Tibial nerve (tissue), 4 donors: Measurements from ENCODE around the gene FOXQ1. TPM values are rescaled to one million over a fixed set of nuclear protein-coding genes. Genes with fewer than 3 reads are reported as not detected.

ENCODE experiments used
- DNase-seq, 2 donors: peaks; one replicate each; pipeline ENCODE4 v3.0.0-alpha.2; 2019; ENCODE audit warnings: low spot score in 2 of 2
- H3K27ac ChIP-seq, 4 donors: fragments of 200-600 bp; sonication (generic) in 3 of 4; one replicate each; pipeline ENCODE4 v1.5.1; 2017 to 2019; ENCODE audit warnings: mild to moderate bottlenecking in 1 of 4
- H3K27me3 ChIP-seq, 2 donors: fragments of 200-600 bp; sonication (generic) in 1 of 2; one replicate each; pipeline versions ENCODE4 v1.5.1 to v1.6.0; 2017 to 2019
- H3K36me3 ChIP-seq, 3 donors: fragments of 200-600 bp; sonication (generic); one replicate each; pipeline ENCODE4 v1.5.1; 2018 to 2019
- H3K4me1 ChIP-seq, 4 donors: fragments of 200-600 bp; sonication (generic) in 3 of 4; one replicate each; pipeline ENCODE4 v1.5.1; 2017 to 2019
- H3K4me3 ChIP-seq, 4 donors: fragments of 200-600 bp; sonication (generic) in 3 of 4; one replicate each; pipeline ENCODE4 v1.5.1; 2017 to 2019; ENCODE audit warnings: mild to moderate bottlenecking in 1 of 4, moderate library complexity in 1 of 4
- H3K9me3 ChIP-seq, 4 donors: fragments of 200-600 bp; sonication (generic) in 3 of 4; one replicate each; pipeline ENCODE4 v1.5.1; 2017 to 2019
- EP300 ChIP-seq, 2 donors: sonication (generic); formaldehyde crosslinking; IDR thresholded peaks; one replicate each; pipeline ENCODE4 v1.6.1; 2017; ENCODE audit warnings: antibody characterized with exemption in 2 of 2, mild to moderate bottlenecking in 1 of 2
- POLR2A ChIP-seq, 2 donors: fragments of 450-650 bp; IDR thresholded peaks; one replicate each; pipeline ENCODE4 v1.6.1; 2017; ENCODE audit warnings: antibody characterized with exemption in 2 of 2, mild to moderate bottlenecking in 2 of 2, moderate library complexity in 2 of 2
- WGBS, 2 donors: methylation state at CpG; one replicate each; pipeline ENCODE4 v1.1.5; 2018; 5-methylcytosine and 5-hydroxymethylcytosine counted together
- total RNA-seq, 4 donors: library from RNA; depleted of rRNA; stranded (reverse); fragments of >200 nt; gene quantifications; one replicate each; pipeline ENCODE4 v1.1.0, GENCODE V29; 2016
- TF ChIP-seq, protein P1 (sequence below), 5 experiments: fragments of 200-600 bp in 3 of 5; fragments of 450-650 bp in 2 of 5; sonication (generic) in 3 of 5; IDR thresholded peaks; one replicate each; pipeline ENCODE4 v1.5.1; 2016 to 2019; ENCODE audit warnings: antibody characterized with exemption in 5 of 5, mild to moderate bottlenecking in 3 of 5, moderate library complexity in 2 of 5

FOXQ1 gene
- total RNA-seq, 4 donors from 2014 or later: 0.21 to 0.59 TPM; not detected in 2

- no peak for TF ChIP-seq POLR2A (IDR thresholded peaks at IDR 0.05)
- no peak for TF ChIP-seq EP300 (IDR thresholded peaks at IDR 0.05)
- TF ChIP-seq, protein P1, sequence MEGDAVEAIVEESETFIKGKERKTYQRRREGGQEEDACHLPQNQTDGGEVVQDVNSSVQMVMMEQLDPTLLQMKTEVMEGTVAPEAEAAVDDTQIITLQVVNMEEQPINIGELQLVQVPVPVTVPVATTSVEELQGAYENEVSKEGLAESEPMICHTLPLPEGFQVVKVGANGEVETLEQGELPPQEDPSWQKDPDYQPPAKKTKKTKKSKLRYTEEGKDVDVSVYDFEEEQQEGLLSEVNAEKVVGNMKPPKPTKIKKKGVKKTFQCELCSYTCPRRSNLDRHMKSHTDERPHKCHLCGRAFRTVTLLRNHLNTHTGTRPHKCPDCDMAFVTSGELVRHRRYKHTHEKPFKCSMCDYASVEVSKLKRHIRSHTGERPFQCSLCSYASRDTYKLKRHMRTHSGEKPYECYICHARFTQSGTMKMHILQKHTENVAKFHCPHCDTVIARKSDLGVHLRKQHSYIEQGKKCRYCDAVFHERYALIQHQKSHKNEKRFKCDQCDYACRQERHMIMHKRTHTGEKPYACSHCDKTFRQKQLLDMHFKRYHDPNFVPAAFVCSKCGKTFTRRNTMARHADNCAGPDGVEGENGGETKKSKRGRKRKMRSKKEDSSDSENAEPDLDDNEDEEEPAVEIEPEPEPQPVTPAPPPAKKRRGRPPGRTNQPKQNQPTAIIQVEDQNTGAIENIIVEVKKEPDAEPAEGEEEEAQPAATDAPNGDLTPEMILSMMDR (IDR thresholded peaks at IDR 0.05): no peak
- WGBS, 2 donors: 88 to 91% methylated on average over 11 of the region's 11 CpGs
- H3K4me3 ChIP-seq: no peak overlapping the region
Observed at GRCh38 chr6:1271071-1271763, 40.7 kb upstream of the FOXQ1 start.

DNA sequence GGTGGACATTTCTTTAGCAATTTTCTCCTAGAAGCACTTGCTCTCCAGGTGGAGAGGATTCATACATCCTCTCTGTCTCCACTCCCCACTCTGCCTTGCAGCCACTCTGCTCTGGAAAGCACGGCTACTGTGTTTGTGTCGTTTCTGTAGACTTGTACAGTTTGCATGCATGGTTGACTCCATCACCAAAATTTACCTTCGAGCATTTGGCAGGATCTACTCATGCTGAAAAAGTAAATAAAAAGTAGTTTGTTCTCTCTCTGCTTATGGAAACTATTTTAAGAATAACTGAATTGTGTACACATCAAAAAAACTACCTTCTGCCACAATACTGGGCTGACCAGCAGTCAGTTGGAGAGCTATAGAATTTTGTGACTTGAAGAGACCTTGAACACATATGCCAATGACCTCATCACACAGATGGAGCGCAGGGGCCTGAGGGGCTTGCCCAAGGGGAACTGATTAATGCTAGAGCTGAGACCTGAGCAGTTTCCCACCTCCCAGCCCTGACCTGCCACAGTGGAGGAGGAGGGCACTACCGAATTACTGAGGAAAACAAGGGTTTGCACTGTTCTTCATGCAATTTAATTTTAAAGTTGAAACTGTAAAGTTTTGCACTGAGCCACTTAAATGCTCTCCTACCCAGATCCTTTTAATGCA lies 33.7 kb upstream of the FOXQ1 start:
- TF ChIP-seq EP300 (IDR thresholded peaks at IDR 0.05) (no peak), POLR2A (IDR thresholded peaks at IDR 0.05) (no peak)
- TF ChIP-seq, protein P1 (IDR thresholded peaks at IDR 0.05): no peak

More at GRCh38 chr6:1271071-1271763, 40.7 kb upstream of the FOXQ1 start:
- Histone ChIP-seq H3K9me3 (no peaks in the 10 kb centered on the region), H3K36me3 (no peaks in the 10 kb centered on the region), H3K4me1 (no peaks in the 10 kb centered on the region), H3K27me3 (no peaks in the 10 kb centered on the region), H3K27ac (no peak overlapping the region)
- no peak for DNase-seq

GRCh38 chr6:1279065-1279464 lies 32.8 kb upstream of the FOXQ1 start:
- Histone ChIP-seq H3K4me1 (no peaks in the 10 kb centered on the region), H3K36me3 (no peaks in the 10 kb centered on the region), H3K9me3 (no peaks in the 10 kb centered on the region), H3K27me3 (peaks cover 0 to 17% of the 10 kb centered on the region in 2 donors), H3K27ac (no peak overlapping the region), H3K4me3 (no peak overlapping the region)
- WGBS, 2 donors: 81% methylated on average over 4 of the region's 4 CpGs
- TF ChIP-seq POLR2A (IDR thresholded peaks at IDR 0.05) (no peak), EP300 (IDR thresholded peaks at IDR 0.05) (no peak)
- TF ChIP-seq, protein P1 (IDR thresholded peaks at IDR 0.05): no peak
- no peak for DNase-seq

More for the DNA sequence above, 33.7 kb upstream of the FOXQ1 start:
- peaks cover 0 to 17% of the 10 kb centered on the region in 2 donors for H3K27me3 ChIP-seq
- no peak for DNase-seq
- H3K4me3 ChIP-seq: no peak overlapping the region
- H3K27ac ChIP-seq: no peak overlapping the region
- 77% methylated on average over 5 of the region's 5 CpGs for WGBS, 2 donors
- no peaks in the 10 kb centered on the region for H3K36me3 ChIP-seq
- no peaks in the 10 kb centered on the region for H3K9me3 ChIP-seq
- no peaks in the 10 kb centered on the region for H3K4me1 ChIP-seq

DNA sequence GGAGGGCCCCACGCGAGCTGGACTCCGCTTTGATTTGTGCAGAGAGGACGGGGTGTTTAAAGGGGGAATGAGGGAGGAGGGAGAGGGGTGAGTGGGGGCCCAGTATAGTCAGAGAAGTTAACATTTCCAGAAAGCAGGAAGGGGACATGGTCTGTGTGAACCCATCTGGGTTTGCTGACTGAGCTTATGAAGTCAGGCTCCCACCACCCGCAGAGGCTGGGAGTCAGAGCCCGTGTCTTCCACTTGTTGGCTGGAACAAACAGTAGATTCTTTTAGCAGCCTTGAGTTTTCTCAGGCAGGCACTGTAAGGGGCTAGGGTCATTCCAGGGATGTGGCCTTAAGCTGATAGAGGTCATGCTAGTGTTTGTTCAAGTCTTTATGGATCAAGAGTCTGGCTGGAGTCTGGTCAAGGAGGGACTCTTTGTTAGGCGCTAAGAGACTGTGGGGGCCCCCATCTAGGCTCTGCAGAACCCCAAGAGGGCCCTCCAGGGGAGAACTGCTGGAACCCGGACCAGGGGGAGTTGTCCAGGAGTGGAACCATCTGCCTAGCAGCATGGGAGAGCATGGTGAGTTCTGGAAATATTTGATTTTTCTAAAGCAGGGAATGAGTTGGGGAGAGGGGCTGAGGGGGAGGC lies 31.1 kb upstream of the FOXQ1 start:
- TF ChIP-seq, protein P1 (IDR thresholded peaks at IDR 0.05): no peak
- no peak for TF ChIP-seq EP300 (IDR thresholded peaks at IDR 0.05)
- TF ChIP-seq POLR2A (IDR thresholded peaks at IDR 0.05): no peak
- Histone ChIP-seq H3K4me1 (no peaks in the 10 kb centered on the region), H3K27ac (no peak overlapping the region), H3K27me3 (peaks cover 0 to 17% of the 10 kb centered on the region in 2 donors), H3K36me3 (no peaks in the 10 kb centered on the region), H3K9me3 (no peaks in the 10 kb centered on the region), H3K4me3 (no peak overlapping the region)
- WGBS, 2 donors: 57 to 67% methylated on average over 8 of the region's 8 CpGs
- no peak for DNase-seq

GRCh38 chr6:1281746-1282145 lies 30.2 kb upstream of the FOXQ1 start:
- DNase-seq: no peak
- H3K4me3 ChIP-seq: no peak overlapping the region
- H3K27me3 ChIP-seq: peaks cover 0 to 17% of the 10 kb centered on the region in 2 donors
- TF ChIP-seq EP300 (IDR thresholded peaks at IDR 0.05) (no peak), POLR2A (IDR thresholded peaks at IDR 0.05) (no peak)
- TF ChIP-seq, protein P1 (IDR thresholded peaks at IDR 0.05): no peak
- no peaks in the 10 kb centered on the region for H3K9me3 ChIP-seq
- H3K4me1 ChIP-seq: no peaks in the 10 kb centered on the region
- no peak overlapping the region for H3K27ac ChIP-seq
- H3K36me3 ChIP-seq: no peaks in the 10 kb centered on the region
- 77 to 79% methylated on average over 8 of the region's 8 CpGs for WGBS, 2 donors
